ENCODE data around the gene COA5. TPM values are rescaled to one million over a fixed set of nuclear protein-coding genes. Genes with fewer than 3 reads are reported as not detected.

Gene COA5
- total and polyA plus RNA-seq, 4 donors = 9.7 to 42.0 (median 19.5) TPM

DNA sequence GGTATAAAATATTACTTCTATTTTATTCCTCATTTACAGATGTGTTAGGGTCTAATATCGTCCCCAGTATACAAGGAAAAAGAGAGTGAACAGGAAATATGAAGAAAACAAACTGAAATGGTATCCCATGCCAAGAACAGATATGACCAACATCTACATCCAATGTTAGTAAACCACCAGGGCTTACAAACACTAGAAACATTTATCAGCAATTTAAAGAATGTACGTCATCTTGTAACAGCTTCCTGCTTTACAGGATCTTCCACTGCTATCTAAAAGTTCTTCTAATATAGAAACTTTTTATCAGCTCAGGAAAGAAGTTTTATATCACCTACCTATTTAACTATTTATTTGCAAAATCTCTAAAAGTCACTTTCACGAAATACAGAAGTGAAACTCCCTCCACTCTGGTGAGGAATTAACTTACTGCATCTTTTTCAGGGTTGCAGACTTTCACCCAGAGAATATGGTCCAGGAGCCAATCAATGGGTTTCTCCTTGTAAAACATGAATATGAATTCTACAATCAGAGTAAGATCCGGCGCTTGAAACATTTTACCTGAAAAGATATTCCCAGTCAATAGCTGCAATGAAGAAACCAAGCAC is 35.3 kb upstream of the COA5 start:
- H3K27ac ChIP-seq (ENCODE audit: low read depth in 1 of 2, low read length in 2 of 2) = no peak overlapping the region
- no peak overlapping the region for H3K9ac ChIP-seq (ENCODE audit: low read depth in 1 of 2, low read length in 2 of 2)
- H3K4me1 ChIP-seq (ENCODE audit: control insufficient read depth in 4 of 4, insufficient read depth in 4 of 4, low read length in 3 of 4) = no peaks in the 10 kb centered on the region
- DNase-seq (ENCODE audit: low spot score) = no peak
- H3K27me3 ChIP-seq (ENCODE audit: control insufficient read depth in 4 of 4, insufficient read depth in 4 of 4, low read length in 3 of 4) = no peaks in the 10 kb centered on the region
- H3K36me3 ChIP-seq (ENCODE audit: control insufficient read depth in 4 of 4, insufficient read depth in 3 of 4, low read depth in 1 of 4, low read length in 3 of 4) = peaks cover 0 to 6% (median 3%) of the 10 kb centered on the region in 4 donors
- WGBS = 90% methylated on average over 5 of the region's 5 CpGs
- H3K4me3 ChIP-seq (ENCODE audit: low read depth in 1 of 3, low read length in 3 of 3) = no peak overlapping the region
- no peaks in the 10 kb centered on the region for H3K9me3 ChIP-seq (ENCODE audit: control insufficient read depth in 4 of 4, low read length in 3 of 4)
- TF ChIP-seq, protein P1, sequence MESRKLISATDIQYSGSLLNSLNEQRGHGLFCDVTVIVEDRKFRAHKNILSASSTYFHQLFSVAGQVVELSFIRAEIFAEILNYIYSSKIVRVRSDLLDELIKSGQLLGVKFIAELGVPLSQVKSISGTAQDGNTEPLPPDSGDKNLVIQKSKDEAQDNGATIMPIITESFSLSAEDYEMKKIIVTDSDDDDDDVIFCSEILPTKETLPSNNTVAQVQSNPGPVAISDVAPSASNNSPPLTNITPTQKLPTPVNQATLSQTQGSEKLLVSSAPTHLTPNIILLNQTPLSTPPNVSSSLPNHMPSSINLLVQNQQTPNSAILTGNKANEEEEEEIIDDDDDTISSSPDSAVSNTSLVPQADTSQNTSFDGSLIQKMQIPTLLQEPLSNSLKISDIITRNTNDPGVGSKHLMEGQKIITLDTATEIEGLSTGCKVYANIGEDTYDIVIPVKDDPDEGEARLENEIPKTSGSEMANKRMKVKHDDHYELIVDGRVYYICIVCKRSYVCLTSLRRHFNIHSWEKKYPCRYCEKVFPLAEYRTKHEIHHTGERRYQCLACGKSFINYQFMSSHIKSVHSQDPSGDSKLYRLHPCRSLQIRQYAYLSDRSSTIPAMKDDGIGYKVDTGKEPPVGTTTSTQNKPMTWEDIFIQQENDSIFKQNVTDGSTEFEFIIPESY (IDR thresholded peaks at IDR 0.05) = no peak
- TF ChIP-seq TAF1 (conservative IDR thresholded peaks at IDR 0.05) (no peak), EGR1 (IDR thresholded peaks at IDR 0.05; ENCODE audit: low read depth in 2 of 2) (no peak), HNF4A (conservative IDR thresholded peaks at IDR 0.05) (no peak), SP1 (IDR thresholded peaks at IDR 0.05) (no peak), RXRA (IDR thresholded peaks at IDR 0.05) (no peak), FOXA1 (IDR thresholded peaks at IDR 0.05) (no peak), JUND (IDR thresholded peaks at IDR 0.05) (no peak), GABPA (IDR thresholded peaks at IDR 0.05 in 1 of 2, conservative IDR thresholded peaks at IDR 0.05 in 1 of 2) (no peak), NR2F2 (IDR thresholded peaks at IDR 0.05) (no peak), YY1 (IDR thresholded peaks at IDR 0.05) (no peak), FOXA2 (IDR thresholded peaks at IDR 0.05) (no peak)
- TF ChIP-seq, protein P2, sequence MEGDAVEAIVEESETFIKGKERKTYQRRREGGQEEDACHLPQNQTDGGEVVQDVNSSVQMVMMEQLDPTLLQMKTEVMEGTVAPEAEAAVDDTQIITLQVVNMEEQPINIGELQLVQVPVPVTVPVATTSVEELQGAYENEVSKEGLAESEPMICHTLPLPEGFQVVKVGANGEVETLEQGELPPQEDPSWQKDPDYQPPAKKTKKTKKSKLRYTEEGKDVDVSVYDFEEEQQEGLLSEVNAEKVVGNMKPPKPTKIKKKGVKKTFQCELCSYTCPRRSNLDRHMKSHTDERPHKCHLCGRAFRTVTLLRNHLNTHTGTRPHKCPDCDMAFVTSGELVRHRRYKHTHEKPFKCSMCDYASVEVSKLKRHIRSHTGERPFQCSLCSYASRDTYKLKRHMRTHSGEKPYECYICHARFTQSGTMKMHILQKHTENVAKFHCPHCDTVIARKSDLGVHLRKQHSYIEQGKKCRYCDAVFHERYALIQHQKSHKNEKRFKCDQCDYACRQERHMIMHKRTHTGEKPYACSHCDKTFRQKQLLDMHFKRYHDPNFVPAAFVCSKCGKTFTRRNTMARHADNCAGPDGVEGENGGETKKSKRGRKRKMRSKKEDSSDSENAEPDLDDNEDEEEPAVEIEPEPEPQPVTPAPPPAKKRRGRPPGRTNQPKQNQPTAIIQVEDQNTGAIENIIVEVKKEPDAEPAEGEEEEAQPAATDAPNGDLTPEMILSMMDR (IDR thresholded peaks at IDR 0.05; ENCODE audit: low read depth, low read length, missing input control) = no peak
- TF ChIP-seq, protein P3, sequence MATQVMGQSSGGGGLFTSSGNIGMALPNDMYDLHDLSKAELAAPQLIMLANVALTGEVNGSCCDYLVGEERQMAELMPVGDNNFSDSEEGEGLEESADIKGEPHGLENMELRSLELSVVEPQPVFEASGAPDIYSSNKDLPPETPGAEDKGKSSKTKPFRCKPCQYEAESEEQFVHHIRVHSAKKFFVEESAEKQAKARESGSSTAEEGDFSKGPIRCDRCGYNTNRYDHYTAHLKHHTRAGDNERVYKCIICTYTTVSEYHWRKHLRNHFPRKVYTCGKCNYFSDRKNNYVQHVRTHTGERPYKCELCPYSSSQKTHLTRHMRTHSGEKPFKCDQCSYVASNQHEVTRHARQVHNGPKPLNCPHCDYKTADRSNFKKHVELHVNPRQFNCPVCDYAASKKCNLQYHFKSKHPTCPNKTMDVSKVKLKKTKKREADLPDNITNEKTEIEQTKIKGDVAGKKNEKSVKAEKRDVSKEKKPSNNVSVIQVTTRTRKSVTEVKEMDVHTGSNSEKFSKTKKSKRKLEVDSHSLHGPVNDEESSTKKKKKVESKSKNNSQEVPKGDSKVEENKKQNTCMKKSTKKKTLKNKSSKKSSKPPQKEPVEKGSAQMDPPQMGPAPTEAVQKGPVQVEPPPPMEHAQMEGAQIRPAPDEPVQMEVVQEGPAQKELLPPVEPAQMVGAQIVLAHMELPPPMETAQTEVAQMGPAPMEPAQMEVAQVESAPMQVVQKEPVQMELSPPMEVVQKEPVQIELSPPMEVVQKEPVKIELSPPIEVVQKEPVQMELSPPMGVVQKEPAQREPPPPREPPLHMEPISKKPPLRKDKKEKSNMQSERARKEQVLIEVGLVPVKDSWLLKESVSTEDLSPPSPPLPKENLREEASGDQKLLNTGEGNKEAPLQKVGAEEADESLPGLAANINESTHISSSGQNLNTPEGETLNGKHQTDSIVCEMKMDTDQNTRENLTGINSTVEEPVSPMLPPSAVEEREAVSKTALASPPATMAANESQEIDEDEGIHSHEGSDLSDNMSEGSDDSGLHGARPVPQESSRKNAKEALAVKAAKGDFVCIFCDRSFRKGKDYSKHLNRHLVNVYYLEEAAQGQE (IDR thresholded peaks at IDR 0.05) = no peak
- TF ChIP-seq, protein P4, sequence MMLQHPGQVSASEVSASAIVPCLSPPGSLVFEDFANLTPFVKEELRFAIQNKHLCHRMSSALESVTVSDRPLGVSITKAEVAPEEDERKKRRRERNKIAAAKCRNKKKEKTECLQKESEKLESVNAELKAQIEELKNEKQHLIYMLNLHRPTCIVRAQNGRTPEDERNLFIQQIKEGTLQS (IDR thresholded peaks at IDR 0.05) = no peak
- TF ChIP-seq, protein P5, sequence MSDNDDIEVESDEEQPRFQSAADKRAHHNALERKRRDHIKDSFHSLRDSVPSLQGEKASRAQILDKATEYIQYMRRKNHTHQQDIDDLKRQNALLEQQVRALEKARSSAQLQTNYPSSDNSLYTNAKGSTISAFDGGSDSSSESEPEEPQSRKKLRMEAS (IDR thresholded peaks at IDR 0.05) = no peak

All from liver (tissue), 9 donors.